Measurements from ENCODE around the gene PTPN14. TPM values are rescaled to one million over a fixed set of nuclear protein-coding genes. Genes with fewer than 3 reads are reported as not detected.
"Not testable (repeated sequence)": the region's sequence is repeated elsewhere in the genome, so short reads cannot be mapped to it uniquely, and the experiment has no call there.

The PTPN14 gene
- total and polyA plus RNA-seq, 2 of the 4 experiments (the other 2 are of a cell fraction) = 21.5 to 31.7 TPM

DNA sequence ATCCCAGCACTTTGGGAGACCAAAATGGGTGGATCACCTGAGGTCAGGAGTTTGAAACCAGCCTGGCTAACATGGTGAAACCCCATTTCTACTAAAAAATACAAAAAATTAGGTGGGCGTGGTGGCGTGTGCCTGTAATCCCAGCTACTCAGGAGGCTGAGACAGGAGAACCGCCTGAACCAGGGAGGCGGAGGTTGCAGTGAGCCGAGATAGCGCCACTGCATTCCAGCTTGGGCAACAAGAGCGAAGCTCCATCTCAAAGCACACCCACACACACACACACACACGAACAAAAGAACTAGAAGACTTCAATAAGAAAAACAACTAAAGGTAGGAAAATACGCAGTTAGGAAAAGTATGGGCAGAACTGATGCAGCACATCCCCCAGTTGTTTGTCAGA lies 29.9 kb downstream of the PTPN14 start:
- in situ Hi-C loops (cut with MboI; ENCODE audit: low sequenced_read_pairs) = not testable (repeated sequence)

More for the DNA sequence above, 29.9 kb downstream of the PTPN14 start:
- H4K5ac ChIP-seq (ENCODE audit: low read depth, low read length); BruUV-seq (replicated peaks); CTCF ChIA-PET; H3K4me2 ChIP-seq (ENCODE audit: low read depth, low read length); intact Hi-C loops (cut with micrococcal nuclease); H3K23ac ChIP-seq (ENCODE audit: low read depth, low read length); H3K4me3 ChIP-seq (ENCODE audit: insufficient read depth, low read depth, low read length); H2BK20ac ChIP-seq (ENCODE audit: low read depth, low read length); H3K14ac ChIP-seq (replicated peaks; ENCODE audit: low read depth, low read length); H2AK9ac ChIP-seq (replicated peaks; ENCODE audit: low read depth, low read length, poor library complexity); H3K9me3 ChIP-seq (ENCODE audit: control insufficient read depth, insufficient read depth, low read length); H3K27ac ChIP-seq (ENCODE audit: insufficient read depth, low read length); H3K18ac ChIP-seq (ENCODE audit: low read depth, low read length); dilution Hi-C loops (cut with HindIII; ENCODE audit: low sequenced_read_pairs, unreplicated experiment); H2BK5ac ChIP-seq (ENCODE audit: low read depth, low read length, poor library complexity, severe bottlenecking); DNase-seq; H2AFZ ChIP-seq (replicated peaks; ENCODE audit: low read length, poor library complexity); H4K91ac ChIP-seq (ENCODE audit: insufficient read depth, low read depth, low read length); H3K9ac ChIP-seq (ENCODE audit: low read depth, low read length); H3K36me3 ChIP-seq (ENCODE audit: control insufficient read depth, insufficient read depth, low read length); H4K8ac ChIP-seq (ENCODE audit: low read depth in 2 of 2, low read length in 2 of 2); H2AK5ac ChIP-seq (ENCODE audit: low read depth, low read length); H3K27me3 ChIP-seq (ENCODE audit: control insufficient read depth, insufficient read depth, low read length); H3K4ac ChIP-seq (ENCODE audit: low read depth, low read length); H3K56ac ChIP-seq (ENCODE audit: extremely low read depth, insufficient read depth, low read length); H2BK15ac ChIP-seq (ENCODE audit: low read depth, low read length); ATAC-seq (ENCODE audit: low read depth); H2BK120ac ChIP-seq (ENCODE audit: low read depth, low read length): not testable (repeated sequence)
- POLR2A ChIA-PET (ENCODE audit: unreplicated experiment) = interaction anchor here (0.6 kb wide), 1 partner anchor 895 kb away, joined by 3 read pairs; no protein-coding TSS in a partner anchor
- H3K4me1 ChIP-seq (ENCODE audit: control insufficient read depth, insufficient read depth, low read length) = peaks cover 19% of the 10 kb centered on the region
- peaks cover 30 to 92% of the 10 kb centered on the region in 2 experiments for H3K79me1 ChIP-seq (ENCODE audit: low read depth in 1 of 2, low read length in 2 of 2)
- H4K20me1 ChIP-seq (ENCODE audit: insufficient read depth, low read length) = peaks cover 77% of the 10 kb centered on the region
- 100% methylated on average over 4 of the region's 9 CpGs; no CpG with 5 or more reads in 1 of the 2 experiments for WGBS, 2 experiments (ENCODE audit: extremely low coverage in 2 of 2, insufficient read length in 1 of 2)
- H3K9me1 ChIP-seq (ENCODE audit: insufficient read depth, low read length) = peaks cover 19% of the 10 kb centered on the region

Data from IMR-90 (cell line).